Endothelial cell of umbilical vein (primary cell): Measurements from ENCODE around the gene DDX17. TPM values are rescaled to one million over a fixed set of nuclear protein-coding genes. Genes with fewer than 3 reads are reported as not detected.

Source experiments
- BruUV-seq: library from RNA; stranded (reverse); fragments of 400-500 nt; replicated peaks from 2 replicates; lab custom pipeline; 2021; lab: Mats Ljungman, UMichigan
- CTCF ChIA-PET: fragments of 300-600, 350-600 bp; sonication (Branson Sonifier 250); formaldehyde crosslinking; loops from one replicate; lab custom pipeline; 2021; ENCODE audit warnings: antibody characterized with exemption, inconsistent platforms; lab: Charles Lee
- POLR2A ChIA-PET: fragments of 300-600, 350-600 bp; sonication (Branson Sonifier 250); formaldehyde crosslinking; loops from one replicate; lab custom pipeline; 2021; ENCODE audit warnings: antibody characterized with exemption, inconsistent platforms; lab: Charles Lee
- DNase-seq: peaks from one replicate; pipeline ENCODE4 v3.0.0-alpha.2; 2011; ENCODE audit warnings: low read depth, low spot score
- FAIRE-seq: peaks from 2 replicates; lab custom pipeline; 2011; peaks lifted over from hg19 to GRCh38; lab: Jason Lieb, UNC
- H2AFZ ChIP-seq: 2 replicates; pipeline ENCODE4 v1.6.0; 2012; ENCODE audit warnings: low read depth, low read length, control low read depth, inconsistent platforms
- H3K27ac ChIP-seq: 2 replicates; pipeline ENCODE4 v1.5.1; 2011; ENCODE audit warnings: low read depth, mild to moderate bottlenecking, control low read depth, low read length, moderate library complexity; ENCODE audit not compliant: insufficient read depth
- H3K27me3 ChIP-seq, 2 experiments: 2 replicates each; pipeline versions ENCODE4 v1.6.0 to v1.6.1; 2011; ENCODE audit warnings: low read length in 2 of 2, mixed read lengths in 1 of 2; ENCODE audit not compliant: control insufficient read depth in 2 of 2, insufficient read depth in 2 of 2
- H3K36me3 ChIP-seq, 2 experiments: 2 replicates in 1 of 2; 3 replicates in 1 of 2; pipeline ENCODE4 v1.5.1; 2011; ENCODE audit warnings: low read length in 2 of 2, mild to moderate bottlenecking in 1 of 2, moderate library complexity in 1 of 2; ENCODE audit not compliant: control insufficient read depth in 2 of 2, insufficient read depth in 2 of 2; ENCODE audit errors: extremely low read depth in 1 of 2
- H3K4me1 ChIP-seq: 3 replicates; pipeline ENCODE4 v1.5.1; 2011; ENCODE audit warnings: mild to moderate bottlenecking, low read length; ENCODE audit not compliant: control insufficient read depth, insufficient read depth; ENCODE audit errors: extremely low read depth
- H3K4me2 ChIP-seq: 2 replicates; pipeline ENCODE4 v1.6.1; 2011; ENCODE audit warnings: low read length, control low read depth, mixed read lengths; ENCODE audit not compliant: insufficient read depth
- H3K4me3 ChIP-seq, 3 experiments: fragments of 200-600 bp in 1 of 3; sonication (generic), shearing (Covaris generic) in 1 of 3; replicated peaks in 1 of 3; 2 replicates each; pipeline ENCODE4 v1.5.1; 2011 to 2016; ENCODE audit warnings: control low read depth in 3 of 3, low read length in 3 of 3, mild to moderate bottlenecking in 2 of 3, inconsistent platforms in 1 of 3, low read depth in 1 of 3, moderate library complexity in 1 of 3; ENCODE audit not compliant: insufficient read depth in 1 of 3
- H3K79me2 ChIP-seq: 2 replicates; pipeline ENCODE4 v1.6.0; 2012; ENCODE audit warnings: low read length, inconsistent platforms; ENCODE audit not compliant: control insufficient read depth, insufficient read depth
- H3K9ac ChIP-seq: replicated peaks from 2 replicates; pipeline ENCODE3; 2011; ENCODE audit warnings: low read length, control low read depth; ENCODE audit not compliant: insufficient read depth; ENCODE audit errors: extremely low read depth
- H3K9me1 ChIP-seq: replicated peaks from 3 replicates; pipeline ENCODE4 v1.6.0; 2011; ENCODE audit warnings: mild to moderate bottlenecking, low read length; ENCODE audit not compliant: control insufficient read depth, insufficient read depth; ENCODE audit errors: extremely low read depth
- H3K9me3 ChIP-seq: replicated peaks from 2 replicates; pipeline ENCODE4 v1.5.1; 2012; ENCODE audit warnings: low read length, inconsistent platforms; ENCODE audit not compliant: control insufficient read depth, insufficient read depth
- H4K20me1 ChIP-seq: replicated peaks from 2 replicates; pipeline ENCODE3; 2011; ENCODE audit warnings: mild to moderate bottlenecking, low read length; ENCODE audit not compliant: control insufficient read depth, insufficient read depth; ENCODE audit errors: extremely low read depth
- EZH2 ChIP-seq: IDR thresholded peaks from 2 replicates; pipeline ENCODE4 v1.6.1; 2012; ENCODE audit warnings: borderline replicate concordance, low read depth, mild to moderate bottlenecking, moderate library complexity, low read length, inconsistent platforms; ENCODE audit not compliant: severe bottlenecking
- FOS ChIP-seq: IDR thresholded peaks from 2 replicates; pipeline ENCODE4 v1.6.1; 2011; ENCODE audit warnings: mild to moderate bottlenecking, low read length, moderate library complexity, borderline replicate concordance; ENCODE audit not compliant: insufficient read depth
- GATA2 ChIP-seq: IDR thresholded peaks from 2 replicates; pipeline ENCODE4 v1.7.0; 2011; ENCODE audit warnings: low read depth, mild to moderate bottlenecking, moderate library complexity, mixed read lengths, low read length; ENCODE audit not compliant: insufficient read length, insufficient read depth
- JUN ChIP-seq: IDR thresholded peaks from 2 replicates; pipeline ENCODE4 v1.6.1; 2011; ENCODE audit warnings: borderline replicate concordance, low read depth; ENCODE audit not compliant: insufficient read length, insufficient read depth
- MYC ChIP-seq: IDR thresholded peaks from one replicate; pipeline ENCODE4 v1.6.1; 2011; ENCODE audit warnings: mild to moderate bottlenecking, low read depth, low read length
- POLR2A ChIP-seq: IDR thresholded peaks from 2 replicates; pipeline ENCODE4 v1.6.1; 2012; ENCODE audit warnings: low read depth, mild to moderate bottlenecking, control low read depth, low read length
- POLR2AphosphoS5 ChIP-seq: IDR thresholded peaks from 2 replicates; pipeline ENCODE4 v1.6.1; 2012; ENCODE audit warnings: low read depth, mild to moderate bottlenecking, control low read depth, low read length, moderate library complexity; ENCODE audit not compliant: insufficient read depth
- dilution Hi-C: fragments of 300-500 bp; cut with MboI; formaldehyde crosslinking; loops from one replicate; pipeline ENCODE4 v1.15.0; 2019; ENCODE audit warnings: low sequenced_read_pairs; ENCODE audit not compliant: extremely low pct_ligation_motif_present
- intact Hi-C: fragments of 100-400 bp; cut with micrococcal nuclease; formaldehyde crosslinking; loops from one replicate; pipeline ENCODE4 v1.10.0; 2022
- polyA plus RNA-seq, 4 experiments: library from polyadenylated mRNA; depleted of rRNA in 3 of 4; stranded (reverse) in 3 of 4; unstranded in 1 of 4; fragments of >200 nt; gene quantifications; 2 replicates each; pipeline versions ENCODE4 v1.2.1 to v1.2.3, GENCODE V29; 2011 to 2012; ENCODE audit warnings: missing spikeins in 1 of 4
- total RNA-seq: library from RNA; stranded (reverse); gene quantifications from 2 replicates; pipeline ENCODE4 v1.2.3, GENCODE V29; 2021
- TF ChIP-seq, protein P1 (sequence below), 2 donors: IDR thresholded peaks; 1 replicate in 1 of 2; 2 replicates in 1 of 2; pipeline ENCODE4 v1.5.1; 2011; ENCODE audit warnings: low read length in 2 of 2, mild to moderate bottlenecking in 2 of 2, moderate library complexity in 2 of 2, control low read depth in 1 of 2, inconsistent platforms in 1 of 2, low read depth in 1 of 2; ENCODE audit not compliant: insufficient read depth in 1 of 2; ENCODE audit errors: extremely low read depth in 1 of 2
- TF ChIP-seq, protein P2 (sequence below): IDR thresholded peaks from 2 replicates; pipeline ENCODE4 v1.6.1; 2011; ENCODE audit not compliant: insufficient read depth, insufficient read length

The DDX17 gene
- total and polyA plus RNA-seq, 2 donors (not counting 3 experiments of a cell fraction or from before 2014, with no cell fraction given): 393 to 402 TPM

DNA sequence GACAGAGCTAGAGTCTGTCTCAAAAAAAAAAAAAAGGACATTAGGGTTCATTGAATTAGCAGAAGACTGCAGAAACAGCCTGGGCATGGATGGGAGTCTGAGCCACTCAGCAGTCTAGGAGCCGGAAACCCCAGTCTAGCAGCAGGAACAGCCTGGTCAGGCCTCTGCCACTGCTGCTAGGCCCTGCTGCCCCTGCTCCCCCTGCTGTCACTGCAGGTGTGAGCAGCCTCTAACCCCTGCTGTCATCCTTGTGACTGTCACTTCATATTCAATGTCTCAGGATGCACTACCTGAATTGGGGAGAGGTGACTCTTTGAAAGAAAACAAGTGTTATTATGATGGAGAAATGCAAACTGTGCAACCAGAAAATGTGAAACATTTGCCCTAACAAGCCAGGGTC is 7.0 kb upstream of the DDX17 start:
- no peaks in the 10 kb centered on the region for H3K4me1 ChIP-seq
- POLR2A ChIA-PET: no interaction called here
- no peaks in the 10 kb centered on the region for H3K9me3 ChIP-seq
- FAIRE-seq: no peak
- no peak overlapping the region for H3K9ac ChIP-seq
- intact Hi-C loops (no loop called here), dilution Hi-C loops (no loop called here)
- DNase-seq: no peak
- no peak overlapping the region for H3K4me3 ChIP-seq
- H2AFZ ChIP-seq: no peak overlapping the region
- no peaks in the 10 kb centered on the region for H3K9me1 ChIP-seq
- CTCF ChIA-PET: no interaction called here
- no peaks in the 10 kb centered on the region for H3K36me3 ChIP-seq
- H3K79me2 ChIP-seq: no peaks in the 10 kb centered on the region
- BruUV-seq: no TSS peak
- H4K20me1 ChIP-seq: no peaks in the 10 kb centered on the region
- H3K27ac ChIP-seq: no peak overlapping the region
- no peaks in the 10 kb centered on the region for H3K27me3 ChIP-seq
- TF ChIP-seq GATA2 (no peak), POLR2A (no peak), JUN (no peak), FOS (no peak), MYC (no peak), EZH2 (no peak), POLR2AphosphoS5 (no peak)
- TF ChIP-seq, protein P1, sequence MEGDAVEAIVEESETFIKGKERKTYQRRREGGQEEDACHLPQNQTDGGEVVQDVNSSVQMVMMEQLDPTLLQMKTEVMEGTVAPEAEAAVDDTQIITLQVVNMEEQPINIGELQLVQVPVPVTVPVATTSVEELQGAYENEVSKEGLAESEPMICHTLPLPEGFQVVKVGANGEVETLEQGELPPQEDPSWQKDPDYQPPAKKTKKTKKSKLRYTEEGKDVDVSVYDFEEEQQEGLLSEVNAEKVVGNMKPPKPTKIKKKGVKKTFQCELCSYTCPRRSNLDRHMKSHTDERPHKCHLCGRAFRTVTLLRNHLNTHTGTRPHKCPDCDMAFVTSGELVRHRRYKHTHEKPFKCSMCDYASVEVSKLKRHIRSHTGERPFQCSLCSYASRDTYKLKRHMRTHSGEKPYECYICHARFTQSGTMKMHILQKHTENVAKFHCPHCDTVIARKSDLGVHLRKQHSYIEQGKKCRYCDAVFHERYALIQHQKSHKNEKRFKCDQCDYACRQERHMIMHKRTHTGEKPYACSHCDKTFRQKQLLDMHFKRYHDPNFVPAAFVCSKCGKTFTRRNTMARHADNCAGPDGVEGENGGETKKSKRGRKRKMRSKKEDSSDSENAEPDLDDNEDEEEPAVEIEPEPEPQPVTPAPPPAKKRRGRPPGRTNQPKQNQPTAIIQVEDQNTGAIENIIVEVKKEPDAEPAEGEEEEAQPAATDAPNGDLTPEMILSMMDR (IDR thresholded peaks at IDR 0.05; ENCODE audit: extremely low read depth in 1 of 2, insufficient read depth in 1 of 2, low read depth in 1 of 2, low read length in 2 of 2): no peak
- TF ChIP-seq, protein P2, sequence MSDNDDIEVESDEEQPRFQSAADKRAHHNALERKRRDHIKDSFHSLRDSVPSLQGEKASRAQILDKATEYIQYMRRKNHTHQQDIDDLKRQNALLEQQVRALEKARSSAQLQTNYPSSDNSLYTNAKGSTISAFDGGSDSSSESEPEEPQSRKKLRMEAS: no peak
- no peak overlapping the region for H3K4me2 ChIP-seq
